ENCODE data around the gene PDK3.

The PDK3 gene

DNA sequence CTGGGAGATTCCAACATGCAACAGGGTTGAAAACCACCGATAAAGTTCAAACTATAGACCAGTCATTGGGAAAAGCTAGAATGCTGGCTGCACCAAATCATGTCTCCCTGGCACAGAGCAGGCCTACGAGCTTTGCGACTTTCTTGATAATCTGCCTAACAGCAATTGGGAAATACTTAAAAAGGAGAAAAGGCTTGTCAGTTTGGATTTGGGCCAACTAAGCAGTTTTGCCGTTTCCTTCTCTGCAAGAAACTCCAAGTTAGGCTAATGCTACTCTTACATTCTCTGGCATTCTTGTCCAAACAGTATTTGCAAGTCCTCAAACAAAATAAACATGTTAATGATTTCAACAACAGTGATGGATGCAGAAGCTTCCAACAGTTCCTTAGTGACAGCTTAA, 87.9 kb downstream of the PDK3 start:
- DNase-seq (ENCODE audit: low spot score) = no peak

DNA sequence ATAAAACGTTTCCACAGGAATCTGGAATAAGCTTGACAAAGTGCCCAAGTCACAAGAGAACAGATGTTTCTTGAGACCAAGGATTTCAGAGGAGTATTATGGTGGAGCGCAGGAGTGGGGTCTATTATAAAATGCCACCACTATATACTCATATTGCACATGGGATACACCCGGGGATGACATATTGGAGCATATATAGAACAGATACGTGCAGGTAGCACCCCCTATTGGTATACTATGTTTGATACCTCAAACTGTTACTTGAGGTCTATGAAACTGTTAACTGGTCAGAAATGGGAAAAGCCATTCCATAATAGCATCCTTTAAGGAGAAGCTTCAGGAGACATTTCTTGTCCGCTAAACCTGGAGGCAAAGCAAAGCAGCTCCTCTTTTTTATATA, 96.0 kb downstream of the PDK3 start:
- peak; percentile 4 for DNase-seq (ENCODE audit: low spot score)

DNA sequence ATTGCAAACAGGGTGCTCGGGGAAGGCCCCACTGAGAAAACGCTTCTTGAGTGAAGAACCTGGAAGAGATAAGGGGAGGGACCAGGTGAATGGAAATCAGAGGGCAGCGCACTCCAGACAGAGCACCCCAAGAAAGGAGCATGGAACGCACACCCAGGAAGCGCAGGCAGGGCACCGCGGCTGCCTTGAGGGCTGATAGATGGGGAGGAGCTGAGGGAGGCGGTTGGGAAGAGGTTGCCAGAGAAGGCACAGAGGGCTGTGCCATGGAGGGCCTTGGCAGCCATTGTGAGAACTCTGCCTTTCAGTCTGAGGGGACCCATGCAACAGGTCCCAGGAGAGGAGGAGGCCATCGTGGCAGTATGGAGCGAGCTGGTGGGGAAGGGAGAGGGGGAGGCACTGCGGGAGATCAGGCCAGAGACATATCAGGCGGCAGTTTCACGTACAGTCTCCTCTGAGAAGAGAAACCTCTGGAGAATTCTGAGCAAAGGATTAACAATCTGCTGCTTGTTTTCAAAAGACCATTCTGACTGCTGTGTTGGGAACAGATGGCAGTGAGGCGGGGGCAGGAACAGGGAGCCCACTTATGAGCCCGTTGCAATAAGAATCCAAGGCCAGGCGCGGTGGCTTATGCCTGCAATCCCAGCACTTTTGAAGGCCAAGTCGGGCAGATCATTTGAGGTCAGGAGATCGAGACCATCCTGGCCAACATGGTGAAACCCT, 98.4 kb downstream of the PDK3 start:
- no peak for DNase-seq (ENCODE audit: low spot score)

DNA sequence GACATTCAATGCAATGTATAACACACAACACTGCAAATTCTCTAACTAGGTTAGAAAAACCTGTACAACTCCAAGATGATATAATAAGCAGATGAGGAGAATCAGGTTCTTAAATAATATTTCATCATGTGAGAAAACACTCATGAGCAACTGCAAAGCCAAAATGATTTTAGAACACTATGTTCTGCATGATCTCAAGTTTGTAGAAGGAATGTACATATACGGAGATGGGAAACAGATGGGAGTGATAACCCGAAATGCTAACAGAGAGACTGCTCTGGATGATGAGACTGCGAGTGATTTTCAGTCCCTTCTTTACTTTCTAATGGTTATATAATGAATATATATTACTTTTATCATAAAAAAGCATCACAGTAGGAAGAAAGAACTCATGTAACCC, 101.2 kb downstream of the PDK3 start:
- DNase-seq (ENCODE audit: low spot score) = no peak

DNA sequence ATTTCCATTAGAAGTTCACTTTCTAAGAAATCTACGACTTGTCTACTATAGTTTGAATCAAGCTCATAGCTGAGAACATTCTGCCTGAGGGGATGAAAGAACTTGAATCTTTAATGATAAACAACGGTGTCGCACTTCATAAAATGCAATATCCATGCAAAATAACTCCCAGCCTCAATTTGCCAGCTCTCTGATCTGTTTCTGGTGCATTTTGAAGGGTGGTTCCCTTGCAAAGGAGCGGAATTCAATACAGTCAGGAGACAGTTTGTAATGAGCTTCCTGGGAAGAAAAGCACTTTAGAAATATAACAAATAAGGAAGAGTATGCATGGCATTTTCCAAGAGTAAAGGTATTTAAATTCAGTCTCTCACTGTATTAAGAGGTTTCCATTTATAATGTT, 102.1 kb downstream of the PDK3 start:
- DNase-seq (ENCODE audit: low spot score) = no peak

DNA sequence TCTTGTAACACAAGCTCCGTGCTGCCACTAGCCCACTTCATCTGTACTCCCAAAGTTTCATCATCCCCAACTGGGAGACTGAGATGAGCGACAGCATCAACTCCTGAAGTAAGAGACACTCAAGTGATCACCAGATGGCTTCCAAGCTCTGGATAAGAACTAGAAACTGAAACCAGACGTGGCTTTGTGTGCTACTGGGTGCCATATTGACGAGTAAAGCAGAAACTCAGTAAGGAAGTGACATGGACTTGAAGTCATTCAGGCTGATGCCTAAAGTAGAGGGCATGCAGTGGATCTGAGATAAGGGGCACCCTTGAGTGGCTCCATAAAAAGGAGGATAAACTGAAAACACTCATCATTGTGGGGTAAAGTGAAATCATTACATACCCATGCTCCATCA, 109.7 kb downstream of the PDK3 start:
- no peak for DNase-seq (ENCODE audit: low spot score)

DNA sequence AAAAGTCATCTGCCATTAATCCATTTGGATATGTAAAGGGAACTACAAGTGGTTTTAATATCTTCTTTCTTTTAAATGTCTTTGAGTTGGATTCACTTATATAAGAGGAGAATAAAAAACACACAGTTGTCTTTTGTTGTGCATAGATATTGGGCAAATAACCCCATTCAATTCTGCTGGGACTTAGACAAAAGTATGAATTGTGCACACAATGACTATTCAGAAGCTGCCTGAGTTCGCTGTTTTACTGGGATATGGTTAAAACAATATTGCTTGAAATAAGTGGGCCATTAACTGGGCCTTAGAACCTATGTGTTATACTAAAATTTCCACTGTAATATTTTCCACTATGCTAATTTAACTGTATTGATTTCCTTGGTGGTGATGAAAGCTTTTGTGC, 110.4 kb downstream of the PDK3 start:
- no peak for DNase-seq (ENCODE audit: low spot score)

DNA sequence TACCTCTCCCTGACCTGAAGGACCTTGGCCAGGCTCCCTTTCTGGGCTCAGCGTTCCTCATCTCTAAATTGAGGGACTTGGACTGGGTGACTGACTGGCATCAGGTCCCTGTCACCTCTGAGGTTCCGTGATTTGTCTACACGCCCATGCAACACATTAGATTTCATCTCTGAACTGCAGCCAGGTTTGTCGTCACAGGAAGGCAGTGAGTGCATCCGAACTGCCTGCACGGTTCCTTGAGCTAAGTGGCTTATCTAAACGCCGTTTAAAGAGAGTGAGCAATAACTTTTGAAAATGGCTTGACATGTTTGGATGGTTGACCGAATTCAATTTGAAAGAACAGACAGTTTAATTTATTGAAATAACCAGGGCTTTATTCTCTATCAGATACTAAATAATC, 112.0 kb downstream of the PDK3 start:
- no peak for DNase-seq (ENCODE audit: low spot score)
